ENCODE measurements around the gene SLC30A3.

The SLC30A3 gene

GRCh38 chr2:27298391-27299080 is 35.7 kb upstream of the SLC30A3 start:
- no peak for DNase-seq (ENCODE audit: low read depth)
- TF ChIP-seq CTCF (IDR thresholded peaks at IDR 0.05; ENCODE audit: low read depth, low read length, missing control alignments), result no peak
- in situ Hi-C loops (cut with HindIII; ENCODE audit: low sequenced_read_pairs), result no loop called here
- no peak overlapping the region for H3K4me3 ChIP-seq (ENCODE audit: low read depth, low read length)

GRCh38 chr2:27297195-27297594 is 34.3 kb upstream of the SLC30A3 start:
- no peak for DNase-seq (ENCODE audit: low read depth)
- in situ Hi-C loops (cut with HindIII; ENCODE audit: low sequenced_read_pairs), result no loop called here
- H3K4me3 ChIP-seq (ENCODE audit: low read depth, low read length), result no peak overlapping the region
- no peak for TF ChIP-seq CTCF (IDR thresholded peaks at IDR 0.05; ENCODE audit: low read depth, low read length, missing control alignments)

- in situ Hi-C loops (cut with HindIII; ENCODE audit: low sequenced_read_pairs), result no loop called here
- no peak overlapping the region for H3K4me3 ChIP-seq (ENCODE audit: low read depth, low read length)
- DNase-seq (ENCODE audit: low read depth), result no peak
- TF ChIP-seq CTCF (IDR thresholded peaks at IDR 0.05; ENCODE audit: low read depth, low read length, missing control alignments), result no peak
Observed at GRCh38 chr2:27296481-27296880, 33.6 kb upstream of the SLC30A3 start.

- in situ Hi-C loops (cut with HindIII; ENCODE audit: low sequenced_read_pairs), result no loop called here
- no peak overlapping the region for H3K4me3 ChIP-seq (ENCODE audit: low read depth, low read length)
- DNase-seq (ENCODE audit: low read depth), result no peak
- TF ChIP-seq CTCF (IDR thresholded peaks at IDR 0.05; ENCODE audit: low read depth, low read length, missing control alignments), result no peak
Observed at GRCh38 chr2:27294928-27295327, 32.1 kb upstream of the SLC30A3 start.

- TF ChIP-seq CTCF (IDR thresholded peaks at IDR 0.05; ENCODE audit: low read depth, low read length, missing control alignments), result no peak
- no peak for DNase-seq (ENCODE audit: low read depth)
- in situ Hi-C loops (cut with HindIII; ENCODE audit: low sequenced_read_pairs), result no loop called here
- no peak overlapping the region for H3K4me3 ChIP-seq (ENCODE audit: low read depth, low read length)
Observed at GRCh38 chr2:27291865-27292264, 29.0 kb upstream of the SLC30A3 start.

- in situ Hi-C loops (cut with HindIII; ENCODE audit: low sequenced_read_pairs), result no loop called here
- no peak for DNase-seq (ENCODE audit: low read depth)
- no peak overlapping the region for H3K4me3 ChIP-seq (ENCODE audit: low read depth, low read length)
- TF ChIP-seq CTCF (IDR thresholded peaks at IDR 0.05; ENCODE audit: low read depth, low read length, missing control alignments), result no peak
Observed at GRCh38 chr2:27290549-27290948, 27.7 kb upstream of the SLC30A3 start.
